Transverse colon (tissue), 4 donors: ENCODE measurements around the gene LEF1.

Source experiments
- EP300 ChIP-seq: sonication (generic); formaldehyde crosslinking; IDR thresholded peaks from one replicate; pipeline ENCODE4 v1.6.1; 2017; ENCODE audit warnings: antibody characterized with exemption, low read depth
- POLR2A ChIP-seq: fragments of 450-650 bp; IDR thresholded peaks from one replicate; pipeline ENCODE4 v1.6.1; 2016; ENCODE audit warnings: antibody characterized with exemption, mild to moderate bottlenecking, moderate library complexity
- POLR2AphosphoS5 ChIP-seq, 3 donors: sonication (generic); formaldehyde crosslinking; IDR thresholded peaks; one replicate each; pipeline ENCODE4 v1.6.1; 2016; ENCODE audit warnings: antibody characterized with exemption in 3 of 3
- TF ChIP-seq, protein P1 (sequence below), 5 experiments: fragments of 200-600 bp in 3 of 5; fragments of 450-650 bp in 2 of 5; sonication (generic) in 3 of 5; IDR thresholded peaks; 1 replicate in 2 of 5; 2 replicates in 3 of 5; pipeline ENCODE4 v1.5.1; 2016 to 2017; ENCODE audit warnings: antibody characterized with exemption in 5 of 5, inconsistent platforms in 3 of 5, mild to moderate bottlenecking in 2 of 5, moderate library complexity in 1 of 5

DNA sequence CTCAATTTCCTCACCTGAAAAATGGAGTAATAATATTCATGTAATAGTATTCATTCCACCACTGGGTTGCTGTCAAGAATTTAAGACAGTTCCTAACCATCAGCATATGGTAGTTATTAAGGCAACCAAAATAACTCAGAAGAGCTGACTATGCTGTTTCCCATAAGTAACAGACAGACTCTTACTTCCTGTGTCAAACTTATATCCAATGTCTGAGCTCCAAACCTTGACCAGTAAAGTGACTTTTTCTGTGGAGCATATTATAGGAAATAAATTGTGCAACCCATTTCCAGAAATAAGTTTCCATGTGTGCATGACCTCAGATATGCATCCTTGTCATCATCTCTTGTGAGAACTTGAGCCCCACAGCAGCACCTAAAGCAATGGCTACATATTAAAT is 100.3 kb downstream of the LEF1 start:
- TF ChIP-seq, protein P1, sequence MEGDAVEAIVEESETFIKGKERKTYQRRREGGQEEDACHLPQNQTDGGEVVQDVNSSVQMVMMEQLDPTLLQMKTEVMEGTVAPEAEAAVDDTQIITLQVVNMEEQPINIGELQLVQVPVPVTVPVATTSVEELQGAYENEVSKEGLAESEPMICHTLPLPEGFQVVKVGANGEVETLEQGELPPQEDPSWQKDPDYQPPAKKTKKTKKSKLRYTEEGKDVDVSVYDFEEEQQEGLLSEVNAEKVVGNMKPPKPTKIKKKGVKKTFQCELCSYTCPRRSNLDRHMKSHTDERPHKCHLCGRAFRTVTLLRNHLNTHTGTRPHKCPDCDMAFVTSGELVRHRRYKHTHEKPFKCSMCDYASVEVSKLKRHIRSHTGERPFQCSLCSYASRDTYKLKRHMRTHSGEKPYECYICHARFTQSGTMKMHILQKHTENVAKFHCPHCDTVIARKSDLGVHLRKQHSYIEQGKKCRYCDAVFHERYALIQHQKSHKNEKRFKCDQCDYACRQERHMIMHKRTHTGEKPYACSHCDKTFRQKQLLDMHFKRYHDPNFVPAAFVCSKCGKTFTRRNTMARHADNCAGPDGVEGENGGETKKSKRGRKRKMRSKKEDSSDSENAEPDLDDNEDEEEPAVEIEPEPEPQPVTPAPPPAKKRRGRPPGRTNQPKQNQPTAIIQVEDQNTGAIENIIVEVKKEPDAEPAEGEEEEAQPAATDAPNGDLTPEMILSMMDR (IDR thresholded peaks at IDR 0.05), result no peak
- TF ChIP-seq EP300 (no peak), POLR2A (no peak), POLR2AphosphoS5 (IDR thresholded peaks at IDR 0.05) (no peak)
